ENCODE data around the gene HOXB3.
"Not testable (repeated sequence)": the region's sequence is repeated elsewhere in the genome, so short reads cannot be mapped to it uniquely, and the experiment has no call there.

The HOXB3 gene

DNA sequence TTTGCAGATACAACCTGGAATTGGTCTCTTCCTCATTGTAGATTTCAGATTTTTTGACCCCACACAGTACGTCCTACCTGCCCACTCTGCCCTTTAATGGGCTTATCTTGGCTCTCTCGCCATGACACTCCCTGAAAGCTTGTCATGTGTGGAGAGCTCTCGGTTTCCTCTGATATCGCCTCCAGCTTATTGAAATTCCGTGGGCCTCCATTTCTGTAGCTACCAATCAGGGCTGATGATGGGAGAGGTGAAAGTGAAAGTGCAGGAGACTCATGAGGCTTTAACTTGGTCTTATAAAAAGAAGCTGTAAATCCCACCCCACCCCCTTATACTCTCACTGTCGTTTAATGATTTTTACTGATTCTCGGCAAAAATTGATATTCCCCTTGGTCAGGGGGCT, 76.9 kb downstream of the HOXB3 start:
- TF ChIP-seq, protein P1, sequence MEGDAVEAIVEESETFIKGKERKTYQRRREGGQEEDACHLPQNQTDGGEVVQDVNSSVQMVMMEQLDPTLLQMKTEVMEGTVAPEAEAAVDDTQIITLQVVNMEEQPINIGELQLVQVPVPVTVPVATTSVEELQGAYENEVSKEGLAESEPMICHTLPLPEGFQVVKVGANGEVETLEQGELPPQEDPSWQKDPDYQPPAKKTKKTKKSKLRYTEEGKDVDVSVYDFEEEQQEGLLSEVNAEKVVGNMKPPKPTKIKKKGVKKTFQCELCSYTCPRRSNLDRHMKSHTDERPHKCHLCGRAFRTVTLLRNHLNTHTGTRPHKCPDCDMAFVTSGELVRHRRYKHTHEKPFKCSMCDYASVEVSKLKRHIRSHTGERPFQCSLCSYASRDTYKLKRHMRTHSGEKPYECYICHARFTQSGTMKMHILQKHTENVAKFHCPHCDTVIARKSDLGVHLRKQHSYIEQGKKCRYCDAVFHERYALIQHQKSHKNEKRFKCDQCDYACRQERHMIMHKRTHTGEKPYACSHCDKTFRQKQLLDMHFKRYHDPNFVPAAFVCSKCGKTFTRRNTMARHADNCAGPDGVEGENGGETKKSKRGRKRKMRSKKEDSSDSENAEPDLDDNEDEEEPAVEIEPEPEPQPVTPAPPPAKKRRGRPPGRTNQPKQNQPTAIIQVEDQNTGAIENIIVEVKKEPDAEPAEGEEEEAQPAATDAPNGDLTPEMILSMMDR (conservative IDR thresholded peaks at IDR 0.05; ENCODE audit: control insufficient read depth, insufficient read depth, low read depth, low read length) = no peak
- DNase-seq (ENCODE audit: low read depth) = no peak
- no peak overlapping the region for H3K4me3 ChIP-seq (ENCODE audit: control insufficient read depth, low read depth, low read length)

DNA sequence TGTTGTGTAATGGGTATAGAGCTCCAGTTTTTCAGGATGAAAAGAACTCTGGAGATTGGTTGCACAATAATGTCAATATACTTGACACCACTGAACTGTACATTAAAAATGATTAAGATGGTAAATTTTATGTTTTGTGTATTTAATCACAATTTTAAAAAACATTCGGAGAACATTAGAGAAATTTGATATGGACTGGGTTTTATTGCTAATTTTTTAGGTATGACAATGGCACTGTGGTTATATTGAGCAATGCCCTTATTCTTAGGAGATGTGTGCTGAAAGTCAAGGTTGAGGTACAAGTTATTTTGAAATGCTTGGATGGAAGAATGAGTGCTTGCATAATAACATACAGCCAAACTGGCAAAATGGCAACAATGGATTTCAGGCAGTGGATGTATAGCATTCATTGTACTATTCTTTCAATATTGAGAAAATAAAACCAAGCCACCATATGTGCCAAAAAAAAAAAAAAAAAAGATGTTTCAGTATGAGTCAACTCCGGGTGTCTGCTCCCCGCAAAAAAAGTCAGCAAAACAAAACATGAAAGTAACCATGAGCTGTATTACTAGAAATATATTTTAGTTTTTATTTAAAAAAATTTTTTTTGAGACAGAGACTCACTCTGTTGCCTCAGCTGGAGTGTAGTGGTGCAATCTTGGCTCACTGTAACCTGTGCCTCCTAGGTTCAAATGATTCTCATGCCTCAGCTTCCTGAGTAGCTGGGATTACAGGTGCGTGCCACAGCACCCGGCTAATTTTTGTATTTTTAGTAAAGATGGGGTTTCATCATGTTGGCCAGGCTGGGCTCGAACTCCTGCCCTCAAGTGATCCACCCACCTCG, 79.1 kb downstream of the HOXB3 start:
- TF ChIP-seq, protein P1 (conservative IDR thresholded peaks at IDR 0.05; ENCODE audit: control insufficient read depth, insufficient read depth, low read depth, low read length) = no peak
- no peak overlapping the region for H3K4me3 ChIP-seq (ENCODE audit: control insufficient read depth, low read depth, low read length)
- peak; percentile 94 for DNase-seq (ENCODE audit: low read depth)

DNA sequence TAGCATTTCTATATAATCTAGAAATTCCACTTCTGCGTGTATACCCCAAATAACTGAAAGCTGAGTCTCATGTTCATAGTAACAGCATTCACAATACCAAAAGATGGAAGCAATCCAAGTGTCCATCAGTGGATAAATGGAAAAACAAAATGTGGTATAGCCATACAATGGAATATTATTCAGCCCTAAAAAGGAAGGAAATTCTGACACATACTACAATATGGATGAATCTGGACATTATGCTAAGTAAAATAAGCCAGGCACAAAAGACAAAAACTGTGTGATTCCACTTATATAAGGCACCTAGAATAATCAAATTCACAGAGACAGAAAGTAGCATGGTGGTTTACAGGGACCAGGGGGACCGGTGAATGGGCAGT, 79.7 kb downstream of the HOXB3 start:
- TF ChIP-seq, protein P1 (conservative IDR thresholded peaks at IDR 0.05; ENCODE audit: control insufficient read depth, insufficient read depth, low read depth, low read length) = no peak
- no peak overlapping the region for H3K4me3 ChIP-seq (ENCODE audit: control insufficient read depth, low read depth, low read length)
- no peak for DNase-seq (ENCODE audit: low read depth)

DNA sequence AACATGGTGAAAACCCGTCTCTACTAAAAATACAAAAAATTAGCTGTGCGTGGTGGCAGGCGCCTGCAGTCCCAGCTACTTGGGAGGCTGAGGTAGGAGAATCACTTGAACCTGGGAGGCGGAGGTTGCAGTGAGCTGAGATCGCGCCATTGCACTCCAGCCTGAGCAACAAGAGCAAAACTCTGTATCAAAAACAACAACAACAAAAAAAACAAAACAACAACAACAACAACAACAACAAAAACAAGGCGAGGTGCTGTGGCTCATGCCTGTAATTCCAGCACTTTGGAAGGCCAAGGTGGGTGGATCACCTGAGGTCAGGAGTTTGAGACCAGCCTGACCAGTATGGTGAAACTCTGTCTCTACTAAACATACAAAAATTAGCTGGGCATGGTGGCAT, 80.3 kb downstream of the HOXB3 start:
- DNase-seq (ENCODE audit: low read depth) = not testable (repeated sequence)

DNA sequence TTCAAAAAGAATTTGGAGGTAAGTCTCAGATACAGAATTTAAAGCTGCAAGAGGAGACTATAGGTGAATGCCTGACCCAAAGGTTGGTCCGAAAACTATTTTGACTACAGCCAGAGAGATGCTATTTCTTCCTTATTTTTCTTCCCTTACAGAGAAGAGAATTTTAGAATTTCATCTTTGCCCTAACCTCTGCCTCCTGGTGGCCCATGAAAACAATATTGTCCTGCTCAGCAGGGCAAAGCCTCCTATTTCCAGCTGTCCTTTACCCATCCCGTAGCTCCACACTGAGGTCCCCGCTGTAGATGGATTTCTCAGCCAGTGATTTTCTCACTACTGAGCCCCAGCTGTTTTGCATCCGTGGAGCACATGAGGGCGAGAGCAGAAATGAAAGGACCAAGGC, 83.8 kb downstream of the HOXB3 start:
- TF ChIP-seq, protein P1 (conservative IDR thresholded peaks at IDR 0.05; ENCODE audit: control insufficient read depth, insufficient read depth, low read depth, low read length) = peak; percentile 1
- no peak overlapping the region for H3K4me3 ChIP-seq (ENCODE audit: control insufficient read depth, low read depth, low read length)
- DNase-seq (ENCODE audit: low read depth) = no peak

More for the DNA sequence above, 80.3 kb downstream of the HOXB3 start:
- not testable (repeated sequence) for H3K4me3 ChIP-seq (ENCODE audit: control insufficient read depth, low read depth, low read length)

DNA sequence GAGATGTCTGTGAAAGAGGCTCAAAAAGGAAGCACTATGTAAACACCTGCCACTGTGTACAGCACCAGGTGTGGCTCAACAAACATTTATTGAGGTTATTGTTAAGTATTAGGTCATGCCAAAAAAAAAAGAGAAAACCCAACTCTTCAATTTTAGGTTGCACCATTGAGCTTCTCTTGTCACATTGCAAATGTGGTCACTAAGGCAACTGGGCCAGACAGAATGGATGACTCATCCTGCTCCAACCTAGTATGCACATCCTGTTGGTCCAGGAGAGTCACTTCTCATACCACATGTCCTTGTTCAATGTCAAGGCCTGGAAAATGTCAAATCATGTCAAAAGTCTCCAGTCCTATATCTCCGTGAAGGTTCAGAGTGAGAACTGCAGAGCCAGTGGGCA, 84.3 kb downstream of the HOXB3 start:
- H3K4me3 ChIP-seq (ENCODE audit: control insufficient read depth, low read depth, low read length) = no peak overlapping the region
- peak; percentile 93 for DNase-seq (ENCODE audit: low read depth)
- TF ChIP-seq, protein P1 (conservative IDR thresholded peaks at IDR 0.05; ENCODE audit: control insufficient read depth, insufficient read depth, low read depth, low read length) = no peak

DNA sequence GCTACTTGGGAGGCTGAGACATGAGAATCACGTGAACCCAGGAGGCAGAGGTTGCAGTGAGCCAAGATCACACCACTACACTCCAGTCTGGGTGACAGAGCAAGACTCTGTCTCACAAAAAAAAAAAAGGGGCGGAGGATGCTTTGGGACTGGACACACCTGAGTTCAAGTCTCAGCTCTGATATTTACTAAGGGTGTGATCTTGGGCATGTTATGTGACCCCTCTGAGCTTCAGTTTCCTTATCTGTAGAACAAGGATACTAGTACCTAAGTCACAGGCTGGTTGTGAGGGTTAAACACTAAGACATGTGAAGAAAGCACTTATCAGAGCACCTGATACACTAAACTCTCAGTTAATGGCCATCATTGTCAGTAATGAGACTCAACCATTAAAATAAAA, 85.1 kb downstream of the HOXB3 start:
- TF ChIP-seq, protein P1 (conservative IDR thresholded peaks at IDR 0.05; ENCODE audit: control insufficient read depth, insufficient read depth, low read depth, low read length) = no peak
- H3K4me3 ChIP-seq (ENCODE audit: control insufficient read depth, low read depth, low read length) = no peak overlapping the region
- no peak for DNase-seq (ENCODE audit: low read depth)
